Hepatocyte (in vitro differentiated cells): ENCODE results near the gene TFG.

ENCODE experiments used
- EZH2 ChIP-seq: fragments of 200-600 bp; sonication (generic); IDR thresholded peaks from 2 replicates; pipeline ENCODE4 v1.6.1; 2016; ENCODE audit warnings: antibody characterized with exemption, mild to moderate bottlenecking, borderline replicate concordance
- EZH2phosphoT487 ChIP-seq: fragments of 200-600 bp; sonication (generic); IDR thresholded peaks from one replicate; pipeline ENCODE4 v1.6.1; 2018; ENCODE audit warnings: antibody characterized with exemption, mild to moderate bottlenecking, low read depth, moderate library complexity; ENCODE audit not compliant: unreplicated experiment, severe bottlenecking
- TF ChIP-seq, protein P1 (sequence below): fragments of 200-600 bp; sonication (generic); IDR thresholded peaks from 2 replicates; pipeline ENCODE4 v1.5.1; 2016; ENCODE audit warnings: antibody characterized with exemption, mild to moderate bottlenecking; ENCODE audit not compliant: poor library complexity

DNA sequence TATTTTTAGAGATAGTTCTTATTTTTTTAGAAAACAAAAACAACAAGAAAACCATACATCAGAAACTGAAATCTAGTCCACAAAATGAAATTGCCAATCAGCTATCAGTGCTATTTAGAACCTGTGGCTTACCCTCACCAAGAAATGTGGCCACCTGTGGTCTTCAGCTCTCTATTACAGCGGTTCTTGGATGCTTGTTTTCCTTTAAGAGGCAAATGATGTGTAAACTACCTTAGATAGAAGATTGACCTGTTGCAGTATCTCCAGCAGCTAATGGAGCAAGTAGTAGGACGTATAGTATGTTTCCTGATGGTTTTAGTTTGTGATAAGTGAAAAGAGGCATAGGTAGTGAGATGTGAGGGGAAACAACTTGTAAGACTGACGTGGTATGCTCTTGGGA, 21.2 kb downstream of the TFG start:
- no peak for TF ChIP-seq EZH2
- TF ChIP-seq, protein P1, sequence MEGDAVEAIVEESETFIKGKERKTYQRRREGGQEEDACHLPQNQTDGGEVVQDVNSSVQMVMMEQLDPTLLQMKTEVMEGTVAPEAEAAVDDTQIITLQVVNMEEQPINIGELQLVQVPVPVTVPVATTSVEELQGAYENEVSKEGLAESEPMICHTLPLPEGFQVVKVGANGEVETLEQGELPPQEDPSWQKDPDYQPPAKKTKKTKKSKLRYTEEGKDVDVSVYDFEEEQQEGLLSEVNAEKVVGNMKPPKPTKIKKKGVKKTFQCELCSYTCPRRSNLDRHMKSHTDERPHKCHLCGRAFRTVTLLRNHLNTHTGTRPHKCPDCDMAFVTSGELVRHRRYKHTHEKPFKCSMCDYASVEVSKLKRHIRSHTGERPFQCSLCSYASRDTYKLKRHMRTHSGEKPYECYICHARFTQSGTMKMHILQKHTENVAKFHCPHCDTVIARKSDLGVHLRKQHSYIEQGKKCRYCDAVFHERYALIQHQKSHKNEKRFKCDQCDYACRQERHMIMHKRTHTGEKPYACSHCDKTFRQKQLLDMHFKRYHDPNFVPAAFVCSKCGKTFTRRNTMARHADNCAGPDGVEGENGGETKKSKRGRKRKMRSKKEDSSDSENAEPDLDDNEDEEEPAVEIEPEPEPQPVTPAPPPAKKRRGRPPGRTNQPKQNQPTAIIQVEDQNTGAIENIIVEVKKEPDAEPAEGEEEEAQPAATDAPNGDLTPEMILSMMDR, result no peak
- no peak for TF ChIP-seq EZH2phosphoT487
